Mesenchymal stem cell (in vitro differentiated cells and primary cell): Measurements from ENCODE around the gene BRCA1. TPM values are rescaled to one million over a fixed set of nuclear protein-coding genes. Genes with fewer than 3 reads are reported as not detected.

Experiments
- DNase-seq: peaks from one replicate; pipeline ENCODE4 v3.0.0-alpha.2; 2013
- H2AFZ ChIP-seq: one replicate; pipeline ENCODE4 v1.6.1; 2013; ENCODE audit warnings: low read depth, mild to moderate bottlenecking, control low read depth, inconsistent platforms, low read length, moderate library complexity
- H2AK5ac ChIP-seq: 2 replicates; pipeline ENCODE4 v1.6.1; 2013; ENCODE audit warnings: low read length, moderate library complexity, mild to moderate bottlenecking, inconsistent platforms; ENCODE audit not compliant: severe bottlenecking
- H2BK120ac ChIP-seq: one replicate; pipeline ENCODE4 v1.6.1; 2013; ENCODE audit warnings: low read depth, mild to moderate bottlenecking, inconsistent platforms, low read length, moderate library complexity
- H2BK12ac ChIP-seq, 2 experiments: one replicate each; pipeline ENCODE4 v1.6.1; 2013; ENCODE audit warnings: inconsistent platforms in 2 of 2, low read length in 2 of 2, mild to moderate bottlenecking in 2 of 2, moderate library complexity in 2 of 2, control low read depth in 1 of 2
- H2BK15ac ChIP-seq: one replicate; pipeline ENCODE4 v1.6.1; 2013; ENCODE audit warnings: mild to moderate bottlenecking, low read depth, inconsistent platforms; ENCODE audit not compliant: poor library complexity, severe bottlenecking
- H2BK5ac ChIP-seq: 2 replicates; pipeline ENCODE4 v1.6.1; 2013; ENCODE audit warnings: low read depth, mild to moderate bottlenecking, low read length, control low read depth, inconsistent platforms; ENCODE audit not compliant: poor library complexity, severe bottlenecking
- H3K14ac ChIP-seq, 2 experiments: one replicate each; pipeline ENCODE4 v1.6.1; 2013; ENCODE audit warnings: inconsistent platforms in 2 of 2, low read length in 2 of 2, control low read depth in 1 of 2, mild to moderate bottlenecking in 1 of 2, moderate library complexity in 1 of 2
- H3K18ac ChIP-seq, 2 experiments: one replicate each; pipeline ENCODE4 v1.6.1; 2013; ENCODE audit warnings: inconsistent platforms in 2 of 2, low read length in 2 of 2, control low read depth in 1 of 2, low read depth in 1 of 2, mild to moderate bottlenecking in 1 of 2
- H3K23ac ChIP-seq, 2 experiments: one replicate each; pipeline ENCODE4 v1.6.1; 2013; ENCODE audit warnings: inconsistent platforms in 2 of 2, low read length in 2 of 2, mild to moderate bottlenecking in 2 of 2, moderate library complexity in 2 of 2, control low read depth in 1 of 2
- H3K27ac ChIP-seq: 2 replicates; pipeline ENCODE4 v1.5.1; 2013; ENCODE audit warnings: mild to moderate bottlenecking, moderate library complexity, low read length, control low read depth, inconsistent platforms; ENCODE audit not compliant: poor library complexity, severe bottlenecking
- H3K27me3 ChIP-seq, 2 experiments: 2 replicates each; pipeline versions ENCODE4 v1.6.1 to v1.7.0; 2013; ENCODE audit warnings: low read length in 2 of 2, mild to moderate bottlenecking in 2 of 2, moderate library complexity in 2 of 2, control low read depth in 1 of 2, inconsistent platforms in 1 of 2; ENCODE audit not compliant: control insufficient read depth in 1 of 2, insufficient read depth in 1 of 2
- H3K36me3 ChIP-seq, 2 experiments: 2 replicates each; pipeline versions ENCODE4 v1.6.1 to v1.7.0; 2013; ENCODE audit warnings: low read length in 2 of 2, control low read depth in 1 of 2, inconsistent platforms in 1 of 2, low read depth in 1 of 2, mild to moderate bottlenecking in 1 of 2; ENCODE audit not compliant: insufficient read depth in 2 of 2, control insufficient read depth in 1 of 2
- H3K4ac ChIP-seq, 2 experiments: one replicate each; pipeline ENCODE4 v1.6.1; 2013; ENCODE audit warnings: inconsistent platforms in 2 of 2, low read length in 2 of 2, mild to moderate bottlenecking in 2 of 2, moderate library complexity in 2 of 2, control low read depth in 1 of 2, low read depth in 1 of 2
- H3K4me1 ChIP-seq: 2 replicates; pipeline ENCODE4 v1.6.1; 2013; ENCODE audit warnings: low read depth, low read length, control low read depth; ENCODE audit not compliant: control insufficient read depth, insufficient read depth
- H3K4me2 ChIP-seq: 2 replicates; pipeline ENCODE4 v1.6.1; 2013; ENCODE audit warnings: low read length, mild to moderate bottlenecking, inconsistent platforms; ENCODE audit not compliant: poor library complexity, severe bottlenecking
- H3K4me3 ChIP-seq, 2 experiments: 2 replicates each; pipeline versions ENCODE4 v1.5.1 to v1.7.0; 2013; ENCODE audit warnings: low read length in 2 of 2, mild to moderate bottlenecking in 2 of 2, control low read depth in 1 of 2, low read depth in 1 of 2; ENCODE audit not compliant: insufficient read depth in 1 of 2
- H3K79me1 ChIP-seq: replicated peaks from 2 replicates; pipeline ENCODE4 v1.6.1; 2013; ENCODE audit warnings: mild to moderate bottlenecking, control low read depth, low read length, inconsistent platforms; ENCODE audit not compliant: poor library complexity, severe bottlenecking
- H3K9ac ChIP-seq: 2 replicates; pipeline ENCODE4 v1.7.0; 2013; ENCODE audit warnings: mild to moderate bottlenecking, low read length, moderate library complexity
- H3K9me3 ChIP-seq: 2 replicates; pipeline ENCODE4 v1.7.0; 2013; ENCODE audit warnings: mild to moderate bottlenecking, low read length; ENCODE audit not compliant: control insufficient read depth
- H4K8ac ChIP-seq: one replicate; pipeline ENCODE4 v1.6.1; 2013; ENCODE audit warnings: inconsistent platforms, mild to moderate bottlenecking, low read length, moderate library complexity
- H4K91ac ChIP-seq: one replicate; pipeline ENCODE4 v1.6.1; 2013; ENCODE audit warnings: mild to moderate bottlenecking, low read length, inconsistent platforms
- WGBS: methylation state at CpG from one replicate; pipeline ENCODE4 v1.1.7; 2013; ENCODE audit warnings: mixed read lengths; 5-methylcytosine and 5-hydroxymethylcytosine counted together
- small RNA-seq: library from polyadenylated mRNA; stranded (forward); fragments of <200 nt; extraction: miRNeasy Mini kit (QIAGEN cat#:217004); gene quantifications from one replicate; pipeline ENCODE3, GENCODE V24; 2013; ENCODE audit warnings: low read depth

BRCA1 gene

DNA sequence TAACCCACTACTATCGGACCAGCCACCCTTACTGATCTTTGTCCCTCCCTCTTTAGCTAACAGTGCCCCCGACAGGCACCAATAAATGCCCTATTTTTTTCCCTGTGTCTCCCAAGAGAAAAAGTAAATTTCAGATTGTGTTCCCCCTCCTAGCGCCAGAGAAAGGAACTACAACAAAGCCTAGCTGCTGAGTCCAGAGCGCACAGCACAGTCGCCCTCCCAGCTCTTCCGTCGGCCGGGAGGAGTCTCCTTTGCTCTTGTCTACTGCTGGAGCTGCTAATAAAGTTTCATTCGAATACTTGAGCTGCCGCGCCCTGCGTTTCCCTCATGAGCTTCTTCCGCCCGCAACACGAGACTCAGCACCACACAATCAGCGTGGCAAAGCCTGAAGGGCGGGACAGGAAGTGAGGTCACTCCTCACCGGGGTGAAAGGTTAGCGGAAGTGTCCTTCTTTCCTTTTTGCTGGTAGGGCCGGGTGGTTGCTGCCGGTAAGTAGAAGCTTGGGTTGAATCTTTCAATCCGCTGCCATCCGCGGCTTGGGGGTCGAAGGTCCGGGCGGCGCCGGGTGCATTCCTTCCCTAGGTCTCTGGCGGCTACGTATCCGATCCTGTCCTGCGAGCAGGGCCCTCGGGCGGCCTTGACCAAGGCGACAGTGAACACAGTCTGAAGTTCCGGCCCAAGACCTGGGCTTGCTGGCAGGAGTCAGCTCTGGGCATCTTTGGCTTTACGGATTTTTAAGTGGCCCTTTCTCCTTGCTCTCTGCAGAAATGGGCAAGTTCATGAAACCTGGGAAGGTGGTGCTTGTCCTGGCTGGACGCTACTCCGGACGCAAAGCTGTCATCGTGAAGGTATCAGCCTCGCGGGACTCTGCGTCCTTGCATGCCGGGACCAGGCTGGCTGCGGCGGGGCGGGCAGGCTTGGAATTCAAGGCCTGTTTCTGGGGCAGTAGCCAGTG lies 126.9 kb downstream of the BRCA1 start, which contains the start of gene RPL27:
RPL27 (plus strand) TSS at position 436 of the 955 bp plus-strand sequence; CDS start at position 768, 332 bp downstream.
- peak within 1 kb of the TSS; percentile 95 for H3K27ac ChIP-seq
- peak within 1 kb of the TSS; percentile 89 to 99 for H3K4me3 ChIP-seq
- peak within 1 kb of the TSS; percentile 82 for H3K4me2 ChIP-seq
- peaks cover 8% of the 10 kb centered on the region for H3K4me1 ChIP-seq
- H2AFZ ChIP-seq = no peak within 1 kb of the TSS
- peak within 1 kb of the TSS; percentile 100 for H3K9ac ChIP-seq
- H3K9me3 ChIP-seq = no peaks in the 10 kb centered on the region
- peak within 1 kb of the TSS in 1 of 2 experiments; percentile 56 for H3K23ac ChIP-seq
- peak within 1 kb of the TSS; percentile 85 to 90 for H3K4ac ChIP-seq
- H3K18ac ChIP-seq = peak within 1 kb of the TSS; percentile 97 to 98
- peak within 1 kb of the TSS; percentile 96 for H2BK5ac ChIP-seq
- H4K8ac ChIP-seq = peak within 1 kb of the TSS; percentile 78
- under 1% methylated on average over 49 of the region's 49 CpGs for WGBS
- peak within 1 kb of the TSS in 1 of 2 experiments; percentile 89 for H3K14ac ChIP-seq
- DNase-seq = peak; percentile 100
- H2BK12ac ChIP-seq = peak within 1 kb of the TSS in 1 of 2 experiments; percentile 49
- peak within 1 kb of the TSS; percentile 60 for H2BK15ac ChIP-seq
- H2BK120ac ChIP-seq = no peak within 1 kb of the TSS
- peak within 1 kb of the TSS; percentile 26 for H2AK5ac ChIP-seq
- peaks cover 30 to 54% of the 10 kb centered on the region in 2 experiments for H3K36me3 ChIP-seq
- H3K27me3 ChIP-seq = no peaks in the 10 kb centered on the region
- H3K79me1 ChIP-seq = no peaks in the 10 kb centered on the region
- peak within 1 kb of the TSS; percentile 78 for H4K91ac ChIP-seq

DNA sequence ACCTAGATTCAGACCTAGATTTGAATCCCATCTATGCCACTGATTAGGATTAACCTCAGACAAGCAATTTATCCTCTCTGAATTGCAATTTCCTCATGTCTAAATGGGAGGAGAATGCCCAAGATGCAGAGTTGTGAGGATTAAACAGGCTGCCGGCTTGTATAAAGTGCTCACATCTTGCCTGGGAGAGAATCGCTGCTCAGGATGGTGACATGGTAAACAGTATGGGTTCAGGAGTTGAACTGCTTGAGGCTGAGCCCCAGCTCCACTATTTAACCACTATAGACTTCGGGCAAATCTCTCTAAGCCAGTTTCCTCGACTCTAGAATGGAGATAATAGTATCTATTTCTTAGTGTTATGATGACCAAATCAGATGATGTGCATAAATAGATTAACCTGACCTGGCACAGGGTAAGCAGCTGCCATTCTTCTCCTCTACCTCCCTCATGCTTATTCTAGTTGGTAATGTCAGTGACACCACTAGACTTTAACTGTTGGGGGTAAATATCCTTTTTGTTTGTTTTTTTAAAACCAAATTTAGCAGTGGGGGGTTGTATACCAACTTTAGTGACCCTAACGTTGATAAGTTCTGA lies 127.7 kb downstream of the BRCA1 start:
- Histone ChIP-seq H3K14ac (no peak overlapping the region), H3K9me3 (no peaks in the 10 kb centered on the region), H3K79me1 (no peaks in the 10 kb centered on the region), H2BK5ac (no peak overlapping the region), H3K4ac (no peak overlapping the region), H3K4me2 (peak overlapping the region; percentile 42), H3K27ac (peak overlapping the region; percentile 22), H3K4me1 (peaks cover 8% of the 10 kb centered on the region), H2BK12ac (no peak overlapping the region), H2AK5ac (peak overlapping the region; percentile 4), H3K18ac (peak overlapping the region in 1 of 2 experiments; percentile 55), H2BK120ac (no peak overlapping the region), H3K4me3 (peak overlapping the region in 1 of 2 experiments; percentile 66), H3K27me3 (no peaks in the 10 kb centered on the region), H2BK15ac (no peak overlapping the region), H2AFZ (no peak overlapping the region), H3K9ac (peak overlapping the region; percentile 87), H3K23ac (no peak overlapping the region), H4K91ac (no peak overlapping the region), H3K36me3 (peaks cover 26 to 54% of the 10 kb centered on the region in 2 experiments), H4K8ac (peak overlapping the region; percentile 52)
- DNase-seq = no peak
- 50% methylated on average over 3 of the region's 5 CpGs for WGBS

Small RNA genes lying within 50 kb of the gene (small RNA-seq; reads per million reads assigned to genes)
- gene AC060780.2 = not detected
- gene AC060780.3 = not detected
- not detected for gene AC135721.1
